GM12801 (cell line): Measurements from ENCODE around the gene PLEKHJ1.

Experiments
- CTCF ChIP-seq: IDR thresholded peaks from one replicate; pipeline ENCODE4 v1.5.1; 2011; ENCODE audit warnings: control low read depth; ENCODE audit not compliant: insufficient read length; ENCODE audit errors: extremely low read depth

The PLEKHJ1 gene

GRCh38 chr19:2239771-2240770, 3.9 kb upstream of the PLEKHJ1 start:
- TF ChIP-seq CTCF, result no peak

- TF ChIP-seq CTCF, result no peak
Observed at GRCh38 chr19:2239173-2239572, 3.0 kb upstream of the PLEKHJ1 start.

- no peak for TF ChIP-seq CTCF
Observed at GRCh38 chr19:2237869-2238153, 1.7 kb upstream of the PLEKHJ1 start.

GRCh38 chr19:2237051-2237868, 1.1 kb upstream of the PLEKHJ1 start:
- TF ChIP-seq CTCF, result no peak

GRCh38 chr19:2236064-2236313, 140 bp downstream of the PLEKHJ1 start:
- TF ChIP-seq CTCF, result no peak

- TF ChIP-seq CTCF, result no peak
Observed at GRCh38 chr19:2235381-2236063, 607 bp downstream of the PLEKHJ1 start.

GRCh38 chr19:2234996-2235380, 1.1 kb downstream of the PLEKHJ1 start:
- TF ChIP-seq CTCF, result no peak
